ENCODE data around the gene FSTL5. TPM values are rescaled to one million over a fixed set of nuclear protein-coding genes. Genes with fewer than 3 reads are reported as not detected.

The FSTL5 gene
- polyA plus RNA-seq, 3 donors = not detected

DNA sequence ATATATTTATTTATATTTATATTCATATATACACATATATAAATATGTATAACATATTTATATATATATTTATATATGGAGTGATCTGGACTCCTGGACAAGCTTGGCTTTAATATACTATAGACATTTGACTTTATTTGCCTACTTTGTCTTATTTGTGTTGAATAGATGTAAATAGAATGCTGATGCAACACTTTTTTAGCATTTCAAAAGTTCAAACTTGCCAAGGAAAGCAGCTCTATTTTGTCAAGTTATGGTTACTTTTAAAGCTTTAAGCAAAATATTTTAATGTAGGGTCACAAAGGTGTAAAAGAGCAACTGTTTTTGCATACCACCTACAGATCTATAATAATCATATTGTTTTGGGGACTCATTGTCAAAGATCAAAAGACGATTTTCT, 61.1 kb downstream of the FSTL5 start:
- Histone ChIP-seq H3K79me2 (ENCODE audit: insufficient read depth, low read length) (no peaks in the 10 kb centered on the region), H3K9ac (ENCODE audit: insufficient read depth, low read length, poor library complexity, severe bottlenecking) (no peak overlapping the region), H3K27ac (ENCODE audit: low read depth in 1 of 2, low read length in 2 of 2) (no peak overlapping the region), H3K4me3 (replicated peaks in 1 of 3; ENCODE audit: low read depth in 2 of 3, low read length in 3 of 3) (no peak overlapping the region), H3K9me3 (replicated peaks in 1 of 2; ENCODE audit: control insufficient read depth in 1 of 2, insufficient read depth in 1 of 2, low read length in 2 of 2) (no peaks in the 10 kb centered on the region), H4K20me1 (ENCODE audit: insufficient read depth, low read length) (no peaks in the 10 kb centered on the region), H3K4me2 (replicated peaks; ENCODE audit: extremely low read depth, low read length, poor library complexity, severe bottlenecking) (no peak overlapping the region), H3K4me1 (ENCODE audit: control insufficient read depth in 1 of 2, insufficient read depth in 2 of 2, low read length in 2 of 2) (no peaks in the 10 kb centered on the region), H3K27me3 (ENCODE audit: control insufficient read depth in 2 of 2, insufficient read depth in 2 of 2, low read length in 2 of 2) (no peaks in the 10 kb centered on the region), H2AFZ (ENCODE audit: insufficient read depth, low read depth, low read length, poor library complexity, severe bottlenecking) (no peak overlapping the region), H3K36me3 (replicated peaks in 1 of 2; ENCODE audit: control insufficient read depth in 1 of 2, insufficient read depth in 2 of 2, low read length in 2 of 2) (no peaks in the 10 kb centered on the region)
- no CpG with 5 or more reads among the region's 1 CpG for WGBS (ENCODE audit: insufficient coverage)
- intact Hi-C loops (cut with micrococcal nuclease) = no loop called here
- Mint-ChIP-seq H3K4me3 (no peak overlapping the region), H3K27ac (no peak overlapping the region), H3K27me3 (ENCODE audit: low read depth in 3 of 3) (no peaks in the 10 kb centered on the region), H3K4me1 (no peaks in the 10 kb centered on the region), H3K36me3 (no peaks in the 10 kb centered on the region), H3K9me3 (peaks cover 0 to 6% (median 3%) of the 10 kb centered on the region in 7 donors)
- TF ChIP-seq, protein P1, sequence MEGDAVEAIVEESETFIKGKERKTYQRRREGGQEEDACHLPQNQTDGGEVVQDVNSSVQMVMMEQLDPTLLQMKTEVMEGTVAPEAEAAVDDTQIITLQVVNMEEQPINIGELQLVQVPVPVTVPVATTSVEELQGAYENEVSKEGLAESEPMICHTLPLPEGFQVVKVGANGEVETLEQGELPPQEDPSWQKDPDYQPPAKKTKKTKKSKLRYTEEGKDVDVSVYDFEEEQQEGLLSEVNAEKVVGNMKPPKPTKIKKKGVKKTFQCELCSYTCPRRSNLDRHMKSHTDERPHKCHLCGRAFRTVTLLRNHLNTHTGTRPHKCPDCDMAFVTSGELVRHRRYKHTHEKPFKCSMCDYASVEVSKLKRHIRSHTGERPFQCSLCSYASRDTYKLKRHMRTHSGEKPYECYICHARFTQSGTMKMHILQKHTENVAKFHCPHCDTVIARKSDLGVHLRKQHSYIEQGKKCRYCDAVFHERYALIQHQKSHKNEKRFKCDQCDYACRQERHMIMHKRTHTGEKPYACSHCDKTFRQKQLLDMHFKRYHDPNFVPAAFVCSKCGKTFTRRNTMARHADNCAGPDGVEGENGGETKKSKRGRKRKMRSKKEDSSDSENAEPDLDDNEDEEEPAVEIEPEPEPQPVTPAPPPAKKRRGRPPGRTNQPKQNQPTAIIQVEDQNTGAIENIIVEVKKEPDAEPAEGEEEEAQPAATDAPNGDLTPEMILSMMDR (IDR thresholded peaks at IDR 0.05) = no peak
- DNase-seq = no peak

DNA sequence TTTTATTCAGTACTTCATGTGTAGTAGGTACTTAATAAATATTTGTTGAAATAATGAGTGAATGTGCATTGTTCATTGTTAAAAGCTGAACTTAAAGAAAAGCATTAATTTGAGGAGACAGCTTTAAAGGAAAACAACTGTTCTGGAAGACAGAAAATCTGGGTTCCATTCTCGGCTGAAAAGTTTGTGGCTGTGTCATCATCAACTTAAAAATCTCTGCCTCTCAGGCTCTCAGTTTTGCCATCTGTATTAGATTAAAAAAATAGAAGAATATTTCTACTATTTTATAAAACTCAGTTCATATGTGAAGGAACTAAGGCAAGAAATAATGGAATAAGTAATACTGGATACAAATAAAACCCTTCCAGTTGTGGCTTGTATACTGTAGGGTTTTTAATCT, 62.5 kb downstream of the FSTL5 start:
- H3K9ac ChIP-seq (ENCODE audit: insufficient read depth, low read length, poor library complexity, severe bottlenecking) = no peak overlapping the region
- Mint-ChIP-seq H3K27ac (no peak overlapping the region), H3K27me3 (ENCODE audit: low read depth in 3 of 3) (no peaks in the 10 kb centered on the region), H3K9me3 (peaks cover 0 to 6% (median 3%) of the 10 kb centered on the region in 7 donors), H3K36me3 (no peaks in the 10 kb centered on the region), H3K4me1 (no peaks in the 10 kb centered on the region), H3K4me3 (no peak overlapping the region)
- no peak overlapping the region for H3K4me2 ChIP-seq (replicated peaks; ENCODE audit: extremely low read depth, low read length, poor library complexity, severe bottlenecking)
- H3K27ac ChIP-seq (ENCODE audit: low read depth in 1 of 2, low read length in 2 of 2) = no peak overlapping the region
- no peak overlapping the region for H2AFZ ChIP-seq (ENCODE audit: insufficient read depth, low read depth, low read length, poor library complexity, severe bottlenecking)
- TF ChIP-seq, protein P1 (IDR thresholded peaks at IDR 0.05) = no peak
- no peaks in the 10 kb centered on the region for H3K79me2 ChIP-seq (ENCODE audit: insufficient read depth, low read length)
- no peak for DNase-seq
- no peaks in the 10 kb centered on the region for H3K4me1 ChIP-seq (ENCODE audit: control insufficient read depth in 1 of 2, insufficient read depth in 2 of 2, low read length in 2 of 2)
- intact Hi-C loops (cut with micrococcal nuclease) = no loop called here
- no peaks in the 10 kb centered on the region for H3K27me3 ChIP-seq (ENCODE audit: control insufficient read depth in 2 of 2, insufficient read depth in 2 of 2, low read length in 2 of 2)
- H4K20me1 ChIP-seq (ENCODE audit: insufficient read depth, low read length) = no peaks in the 10 kb centered on the region
- no CpG with 5 or more reads among the region's 1 CpG for WGBS (ENCODE audit: insufficient coverage)
- no peaks in the 10 kb centered on the region for H3K36me3 ChIP-seq (replicated peaks in 1 of 2; ENCODE audit: control insufficient read depth in 1 of 2, insufficient read depth in 2 of 2, low read length in 2 of 2)
- H3K9me3 ChIP-seq (replicated peaks in 1 of 2; ENCODE audit: control insufficient read depth in 1 of 2, insufficient read depth in 1 of 2, low read length in 2 of 2) = no peaks in the 10 kb centered on the region
- no peak overlapping the region for H3K4me3 ChIP-seq (replicated peaks in 1 of 3; ENCODE audit: low read depth in 2 of 3, low read length in 3 of 3)
